Measurements from ENCODE around the gene PDPR. TPM values are rescaled to one million over a fixed set of nuclear protein-coding genes. Genes with fewer than 3 reads are reported as not detected.
"Not testable (repeated sequence)": the region's sequence is repeated elsewhere in the genome, so short reads cannot be mapped to it uniquely, and the experiment has no call there.

Gene PDPR
- total RNA-seq, 1 donor from 2014 or later = 29.9 TPM

DNA sequence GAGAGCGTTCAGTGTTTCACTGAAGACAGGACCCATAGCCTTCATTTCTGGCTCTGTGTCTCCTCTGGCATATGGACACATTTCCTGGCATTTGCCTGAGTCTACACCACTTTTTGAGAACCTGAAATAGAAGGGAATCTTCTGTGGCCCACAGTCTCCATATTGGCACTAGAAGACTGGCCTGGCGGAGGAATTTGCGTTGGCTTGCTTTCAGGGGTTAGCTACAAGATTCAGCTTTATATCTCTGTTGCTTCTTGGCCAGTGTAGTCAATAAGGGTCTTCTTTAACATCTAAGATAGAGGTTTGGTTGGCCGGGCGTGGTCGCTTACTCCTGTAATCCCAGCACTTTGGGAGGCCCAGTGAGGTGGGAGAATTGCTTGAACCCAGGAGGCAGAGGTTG is 46.7 kb downstream of the PDPR start:
- H3K4me1 Mint-ChIP-seq (ENCODE audit: unreplicated experiment) = peaks cover 10% of the 10 kb centered on the region
- peak; percentile 52 for DNase-seq (ENCODE audit: extremely low spot score, unreplicated experiment)
- H3K27me3 Mint-ChIP-seq = no peaks in the 10 kb centered on the region
- no peak overlapping the region for H3K4me3 Mint-ChIP-seq
- TF ChIP-seq, protein P1, sequence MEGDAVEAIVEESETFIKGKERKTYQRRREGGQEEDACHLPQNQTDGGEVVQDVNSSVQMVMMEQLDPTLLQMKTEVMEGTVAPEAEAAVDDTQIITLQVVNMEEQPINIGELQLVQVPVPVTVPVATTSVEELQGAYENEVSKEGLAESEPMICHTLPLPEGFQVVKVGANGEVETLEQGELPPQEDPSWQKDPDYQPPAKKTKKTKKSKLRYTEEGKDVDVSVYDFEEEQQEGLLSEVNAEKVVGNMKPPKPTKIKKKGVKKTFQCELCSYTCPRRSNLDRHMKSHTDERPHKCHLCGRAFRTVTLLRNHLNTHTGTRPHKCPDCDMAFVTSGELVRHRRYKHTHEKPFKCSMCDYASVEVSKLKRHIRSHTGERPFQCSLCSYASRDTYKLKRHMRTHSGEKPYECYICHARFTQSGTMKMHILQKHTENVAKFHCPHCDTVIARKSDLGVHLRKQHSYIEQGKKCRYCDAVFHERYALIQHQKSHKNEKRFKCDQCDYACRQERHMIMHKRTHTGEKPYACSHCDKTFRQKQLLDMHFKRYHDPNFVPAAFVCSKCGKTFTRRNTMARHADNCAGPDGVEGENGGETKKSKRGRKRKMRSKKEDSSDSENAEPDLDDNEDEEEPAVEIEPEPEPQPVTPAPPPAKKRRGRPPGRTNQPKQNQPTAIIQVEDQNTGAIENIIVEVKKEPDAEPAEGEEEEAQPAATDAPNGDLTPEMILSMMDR (conservative IDR thresholded peaks at IDR 0.05) = no peak
- no peaks in the 10 kb centered on the region for H3K9me3 Mint-ChIP-seq
- peaks cover 11% of the 10 kb centered on the region for H3K36me3 Mint-ChIP-seq
- H3K27ac Mint-ChIP-seq = no peak overlapping the region

DNA sequence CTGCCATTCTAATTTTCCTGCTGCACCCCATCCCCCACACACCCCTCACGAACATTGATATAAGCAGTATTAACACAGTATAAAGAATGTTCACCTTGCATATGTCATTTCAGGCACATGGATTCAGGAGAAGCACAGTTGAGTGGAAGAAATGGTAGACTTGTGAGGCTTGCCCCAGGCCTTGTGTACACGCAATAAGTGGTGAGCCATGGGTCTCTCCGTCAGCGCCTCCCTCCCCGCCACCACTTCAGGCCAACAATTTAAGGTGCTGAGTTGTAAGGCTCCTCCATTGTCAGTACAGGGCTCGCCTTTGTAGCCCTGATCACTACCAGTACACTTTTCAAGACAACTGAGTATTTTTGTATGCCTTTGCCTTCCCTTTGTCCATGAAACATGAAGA is 47.2 kb downstream of the PDPR start:
- DNase-seq (ENCODE audit: extremely low spot score, unreplicated experiment) = peak; percentile 55
- Mint-ChIP-seq H3K27me3 (no peaks in the 10 kb centered on the region), H3K9me3 (no peaks in the 10 kb centered on the region), H3K27ac (no peak overlapping the region), H3K4me3 (no peak overlapping the region), H3K4me1 (ENCODE audit: unreplicated experiment) (peaks cover 10% of the 10 kb centered on the region), H3K36me3 (peaks cover 11% of the 10 kb centered on the region)
- TF ChIP-seq, protein P1 (conservative IDR thresholded peaks at IDR 0.05) = no peak

DNA sequence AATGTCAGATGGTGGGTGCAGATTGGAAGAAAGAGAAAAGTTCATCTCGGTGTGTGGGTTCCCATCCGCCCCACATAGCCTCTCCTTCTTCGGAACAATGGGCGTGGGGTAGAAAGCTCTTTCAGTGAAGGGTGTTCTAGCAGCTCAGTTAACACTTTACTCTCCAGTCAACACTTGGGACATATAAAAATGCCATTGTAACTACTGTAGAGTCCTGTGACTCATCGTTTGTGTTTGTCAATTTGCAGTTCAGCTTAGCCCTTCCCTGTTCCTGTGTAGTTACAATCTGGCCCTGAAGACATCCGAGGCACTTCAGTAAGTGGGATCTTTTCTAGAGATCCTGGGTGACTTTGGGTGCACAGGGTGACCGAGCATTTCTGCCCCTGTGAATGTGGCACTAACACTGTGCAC is 47.9 kb downstream of the PDPR start:
- peak; percentile 44 for DNase-seq (ENCODE audit: extremely low spot score, unreplicated experiment)
- H3K36me3 Mint-ChIP-seq = peaks cover 8% of the 10 kb centered on the region
- H3K27ac Mint-ChIP-seq = no peak overlapping the region
- no peak overlapping the region for H3K4me3 Mint-ChIP-seq
- TF ChIP-seq, protein P1 (conservative IDR thresholded peaks at IDR 0.05) = no peak
- no peaks in the 10 kb centered on the region for H3K27me3 Mint-ChIP-seq
- H3K4me1 Mint-ChIP-seq (ENCODE audit: unreplicated experiment) = peaks cover 10% of the 10 kb centered on the region
- H3K9me3 Mint-ChIP-seq = no peaks in the 10 kb centered on the region

DNA sequence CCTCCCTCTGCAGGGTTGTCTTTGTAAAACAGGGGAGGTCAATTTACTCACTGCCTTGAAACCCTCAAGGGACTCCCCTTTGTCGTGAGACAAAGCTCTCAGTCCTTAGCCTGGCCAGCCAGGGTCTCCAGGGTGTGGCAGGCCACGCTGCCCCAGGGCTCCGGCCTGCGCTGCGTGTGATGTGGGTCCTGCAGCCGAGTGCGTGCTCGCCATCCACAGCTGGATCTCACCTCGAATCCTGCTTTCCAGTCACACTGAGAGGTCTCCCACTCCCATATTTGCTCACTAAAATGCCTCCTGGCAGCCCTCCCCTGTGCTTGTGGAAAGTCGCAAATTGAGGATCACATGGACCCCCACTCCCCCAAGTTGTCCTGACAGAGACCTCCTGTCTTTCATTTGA is 49.5 kb downstream of the PDPR start:
- H3K36me3 Mint-ChIP-seq = peaks cover 4% of the 10 kb centered on the region
- H3K9me3 Mint-ChIP-seq = no peaks in the 10 kb centered on the region
- no peaks in the 10 kb centered on the region for H3K27me3 Mint-ChIP-seq
- DNase-seq (ENCODE audit: extremely low spot score, unreplicated experiment) = peak; percentile 66
- H3K4me1 Mint-ChIP-seq (ENCODE audit: unreplicated experiment) = peaks cover 10% of the 10 kb centered on the region
- H3K27ac Mint-ChIP-seq = peak overlapping the region; percentile 7
- TF ChIP-seq, protein P1 (conservative IDR thresholded peaks at IDR 0.05) = no peak
- H3K4me3 Mint-ChIP-seq = no peak overlapping the region

DNA sequence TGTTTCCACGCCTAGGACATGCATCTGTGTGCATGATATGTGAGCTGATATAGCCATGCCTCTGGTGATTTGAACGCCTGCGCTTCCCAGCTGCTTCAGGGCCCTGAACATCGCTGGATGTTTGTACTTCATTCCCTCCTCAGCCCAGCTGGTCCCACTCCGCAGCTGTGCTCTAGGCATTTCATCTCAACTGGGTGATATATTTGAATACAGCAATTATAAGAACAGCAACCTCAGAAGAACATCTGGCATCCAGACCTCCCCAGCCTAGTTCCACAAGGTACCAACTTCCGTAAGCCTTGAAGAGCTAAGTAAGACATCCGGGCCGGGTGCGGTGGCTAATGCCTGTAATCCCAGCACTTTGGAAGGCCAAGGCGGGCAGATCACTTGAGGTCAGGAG is 52.6 kb downstream of the PDPR start:
- not testable (repeated sequence) for H3K9me3 Mint-ChIP-seq; H3K27ac Mint-ChIP-seq; H3K4me1 Mint-ChIP-seq (ENCODE audit: unreplicated experiment); DNase-seq (ENCODE audit: extremely low spot score, unreplicated experiment); H3K27me3 Mint-ChIP-seq; H3K36me3 Mint-ChIP-seq; H3K4me3 Mint-ChIP-seq

DNA sequence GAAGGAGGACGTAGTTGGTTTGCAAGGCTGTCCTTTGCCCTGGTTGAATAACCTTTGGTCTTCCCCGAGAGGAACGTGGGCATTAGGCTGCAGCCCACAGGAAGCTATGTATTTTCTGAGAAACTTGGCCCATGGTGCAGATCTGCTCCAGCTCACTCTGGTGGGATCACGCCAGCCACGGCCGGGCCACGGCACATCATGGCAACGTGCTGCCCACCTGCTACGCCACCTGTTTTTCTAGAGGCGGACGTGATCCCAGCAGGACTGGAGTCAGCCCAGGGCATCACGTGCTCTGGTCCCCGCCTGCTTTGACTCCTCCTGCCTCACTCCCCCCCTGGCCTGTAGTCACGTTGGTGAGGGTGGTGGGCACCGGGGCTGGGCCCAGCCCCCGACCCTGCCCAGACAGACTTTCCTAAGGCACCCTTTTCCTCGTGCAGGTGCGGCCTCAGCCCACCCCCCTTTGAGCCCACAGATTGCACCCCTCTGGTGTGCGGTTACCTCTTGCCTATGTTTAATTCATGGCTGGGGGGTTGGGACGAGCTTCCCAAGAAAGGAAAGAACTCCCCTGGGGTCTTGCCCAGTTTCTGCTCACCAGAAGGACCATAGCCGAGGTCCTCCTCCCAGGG is 59.2 kb downstream of the PDPR start, which contains the start of gene CLEC18C:
CLEC18C (plus strand) TSS at position 576 of the 626 bp plus-strand sequence. CDS start 492 bp downstream, outside the sequence.
- H3K4me3 Mint-ChIP-seq; H3K27ac Mint-ChIP-seq; H3K36me3 Mint-ChIP-seq; H3K27me3 Mint-ChIP-seq; H3K4me1 Mint-ChIP-seq (ENCODE audit: unreplicated experiment); H3K9me3 Mint-ChIP-seq; DNase-seq (ENCODE audit: extremely low spot score, unreplicated experiment): not testable (repeated sequence)

DNA sequence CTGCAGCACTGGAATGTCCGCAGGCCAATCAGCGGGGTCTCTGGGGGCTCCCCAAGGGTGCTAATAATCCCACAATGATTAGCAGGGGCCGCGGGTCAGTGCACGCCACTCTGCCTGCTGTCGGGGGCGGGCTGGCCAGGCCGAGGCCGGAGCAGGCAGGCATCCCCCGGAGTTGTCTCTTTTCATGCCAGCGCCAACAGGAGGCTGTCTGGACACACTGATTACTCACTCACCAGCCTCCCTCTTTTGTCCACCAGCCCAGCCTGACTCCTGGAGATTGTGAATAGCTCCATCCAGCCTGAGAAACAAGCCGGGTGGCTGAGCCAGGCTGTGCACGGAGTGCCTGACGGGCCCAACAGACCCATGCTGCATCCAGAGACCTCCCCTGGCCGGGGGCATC is 59.8 kb downstream of the PDPR start:
- H3K4me1 Mint-ChIP-seq (ENCODE audit: unreplicated experiment); H3K9me3 Mint-ChIP-seq; H3K4me3 Mint-ChIP-seq; H3K27ac Mint-ChIP-seq; H3K36me3 Mint-ChIP-seq; H3K27me3 Mint-ChIP-seq; DNase-seq (ENCODE audit: extremely low spot score, unreplicated experiment): not testable (repeated sequence)

DNA sequence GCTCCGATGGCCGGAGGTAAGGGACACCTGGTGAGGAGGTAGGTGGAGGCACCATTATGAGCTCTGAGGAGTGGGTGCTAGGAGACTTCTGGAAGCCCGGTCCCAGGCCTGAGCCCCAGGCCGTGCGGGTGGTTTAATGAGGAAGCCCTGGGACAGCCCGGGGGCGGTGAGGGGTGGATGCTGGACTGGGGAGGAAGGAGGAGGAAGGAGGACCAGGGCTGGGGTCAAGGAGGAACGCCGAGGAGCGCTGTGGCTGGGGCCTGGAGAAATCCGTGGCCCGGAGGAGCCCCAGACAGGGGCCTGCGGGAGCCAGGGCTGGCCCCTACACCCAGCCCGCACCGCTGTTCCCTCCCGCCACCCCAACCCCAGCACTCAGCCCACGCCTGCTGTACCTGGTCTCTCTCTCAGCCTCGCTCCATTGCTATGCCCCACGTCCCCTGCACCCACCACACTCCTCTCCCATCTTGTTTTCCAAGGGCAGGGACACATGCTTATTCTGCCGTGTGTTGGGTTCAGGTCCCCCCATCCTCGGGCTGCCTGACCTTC is 60.3 kb downstream of the PDPR start:
- H3K27ac Mint-ChIP-seq; H3K27me3 Mint-ChIP-seq; H3K36me3 Mint-ChIP-seq; DNase-seq (ENCODE audit: extremely low spot score, unreplicated experiment); H3K4me3 Mint-ChIP-seq; H3K9me3 Mint-ChIP-seq; H3K4me1 Mint-ChIP-seq (ENCODE audit: unreplicated experiment): not testable (repeated sequence)

DNA sequence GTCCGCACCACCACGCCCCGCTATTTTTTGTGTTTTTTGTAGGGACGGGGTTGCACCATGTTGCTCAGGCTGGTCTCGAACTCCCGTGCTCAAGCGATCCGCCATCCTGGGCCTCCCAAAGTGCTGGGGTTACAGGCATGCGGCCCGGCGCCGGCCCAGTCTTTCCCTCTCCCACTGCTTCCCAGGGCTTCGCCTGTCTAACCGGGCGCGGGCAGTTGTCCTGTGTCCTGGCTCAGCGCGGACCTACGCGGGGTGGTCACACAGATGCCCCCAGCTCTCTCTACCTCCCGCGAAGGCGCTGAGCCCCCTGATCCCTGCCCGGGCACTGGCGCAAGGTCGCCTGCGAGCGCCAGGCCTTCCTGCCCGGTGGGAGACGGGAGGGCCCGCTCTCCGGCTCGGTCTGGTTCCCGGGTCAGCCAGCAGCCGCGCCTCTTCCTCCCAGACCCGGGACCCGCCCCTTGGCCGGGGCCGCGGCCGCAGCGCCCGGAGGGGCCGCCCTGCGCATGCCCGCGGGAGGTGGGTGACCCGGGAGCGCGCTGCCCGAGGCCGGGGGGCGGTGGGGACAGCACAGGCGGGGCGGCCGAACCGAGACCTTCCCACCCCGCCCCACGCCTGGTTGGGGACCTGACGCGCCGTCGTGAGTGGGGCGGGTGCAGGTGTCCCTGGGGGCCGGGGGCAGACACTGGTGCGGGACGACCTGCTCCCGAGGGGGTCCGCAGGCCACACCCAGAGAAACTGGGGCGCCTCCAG is 73.9 kb downstream of the PDPR start:
- not testable (repeated sequence) for H3K4me3 Mint-ChIP-seq; DNase-seq (ENCODE audit: extremely low spot score, unreplicated experiment); H3K27me3 Mint-ChIP-seq; H3K9me3 Mint-ChIP-seq; H3K36me3 Mint-ChIP-seq; H3K27ac Mint-ChIP-seq; H3K4me1 Mint-ChIP-seq (ENCODE audit: unreplicated experiment)

DNA sequence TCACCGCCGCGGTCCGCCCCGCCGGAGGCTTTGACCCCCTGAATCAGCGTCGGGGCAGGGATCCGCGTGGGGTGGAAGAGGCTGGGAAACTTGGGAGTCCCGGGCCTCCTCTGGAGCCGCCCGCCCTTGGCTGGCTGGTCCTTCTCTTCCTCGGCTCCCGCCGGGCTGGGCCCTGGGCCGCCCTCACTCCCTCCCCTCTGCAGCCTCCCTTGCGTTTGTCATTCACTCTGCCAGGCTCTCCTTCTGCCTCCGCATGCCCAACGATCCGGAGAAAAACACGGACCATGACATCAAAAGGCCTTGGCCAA is 74.4 kb downstream of the PDPR start:
- H3K27ac Mint-ChIP-seq; H3K4me3 Mint-ChIP-seq; H3K27me3 Mint-ChIP-seq; H3K4me1 Mint-ChIP-seq (ENCODE audit: unreplicated experiment); H3K36me3 Mint-ChIP-seq; DNase-seq (ENCODE audit: extremely low spot score, unreplicated experiment); H3K9me3 Mint-ChIP-seq: not testable (repeated sequence)
